ENCODE results near the gene TBC1D22A. TPM values are rescaled to one million over a fixed set of nuclear protein-coding genes. Genes with fewer than 3 reads are reported as not detected.

The TBC1D22A gene
- total and polyA plus RNA-seq, 9 of the 15 experiments (the other 6 are each of a cell fraction or from before 2014, with no cell fraction given), result 0.20 to 11.5 (median 5.2) TPM

DNA sequence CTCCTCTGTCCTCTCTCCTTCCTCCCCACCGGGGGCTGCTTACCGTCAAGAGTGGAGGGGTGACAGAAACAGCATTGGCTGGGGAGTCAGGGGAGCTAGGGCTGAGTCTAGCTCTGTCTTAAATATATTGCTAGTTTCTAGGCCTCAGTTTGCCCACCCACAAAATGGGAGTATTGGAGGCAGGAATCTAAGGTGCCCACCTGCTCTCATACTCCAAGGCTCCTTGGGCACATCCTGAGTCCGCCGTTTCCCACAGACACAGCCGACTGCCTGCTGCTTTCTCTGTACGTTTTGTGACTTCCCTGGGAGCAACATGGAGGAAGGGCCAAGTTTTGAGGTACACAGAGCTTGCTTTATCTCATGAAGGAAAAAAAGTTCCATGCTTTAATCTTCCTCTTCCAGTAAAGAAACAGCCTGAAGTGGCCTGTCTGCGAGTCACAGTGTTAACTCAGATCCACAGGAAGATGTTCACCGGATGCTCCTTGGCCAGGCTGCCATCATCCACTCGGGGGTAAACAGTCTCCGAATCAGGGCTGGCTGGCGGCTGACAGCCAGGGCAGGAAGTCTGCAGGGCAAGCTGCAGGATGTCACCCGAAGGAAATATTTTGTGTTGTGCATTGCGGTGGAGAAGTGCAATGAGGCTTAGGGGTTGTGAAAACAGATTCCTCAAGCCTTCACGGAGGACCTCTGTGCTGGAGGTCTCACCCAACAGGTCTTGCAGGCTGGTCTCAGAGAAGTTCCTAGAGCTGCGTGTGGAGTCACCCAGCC, 13.4 kb upstream of the TBC1D22A start (continued):
- no peak for TF ChIP-seq E2F1 (CRISPR knock-in tag; IDR thresholded peaks at IDR 0.05)
- no peak for TF ChIP-seq ZC3H8 (IDR thresholded peaks at IDR 0.05)
- TF ChIP-seq ZNF586 (CRISPR knock-in tag; conservative IDR thresholded peaks at IDR 0.05), result no peak

DNA sequence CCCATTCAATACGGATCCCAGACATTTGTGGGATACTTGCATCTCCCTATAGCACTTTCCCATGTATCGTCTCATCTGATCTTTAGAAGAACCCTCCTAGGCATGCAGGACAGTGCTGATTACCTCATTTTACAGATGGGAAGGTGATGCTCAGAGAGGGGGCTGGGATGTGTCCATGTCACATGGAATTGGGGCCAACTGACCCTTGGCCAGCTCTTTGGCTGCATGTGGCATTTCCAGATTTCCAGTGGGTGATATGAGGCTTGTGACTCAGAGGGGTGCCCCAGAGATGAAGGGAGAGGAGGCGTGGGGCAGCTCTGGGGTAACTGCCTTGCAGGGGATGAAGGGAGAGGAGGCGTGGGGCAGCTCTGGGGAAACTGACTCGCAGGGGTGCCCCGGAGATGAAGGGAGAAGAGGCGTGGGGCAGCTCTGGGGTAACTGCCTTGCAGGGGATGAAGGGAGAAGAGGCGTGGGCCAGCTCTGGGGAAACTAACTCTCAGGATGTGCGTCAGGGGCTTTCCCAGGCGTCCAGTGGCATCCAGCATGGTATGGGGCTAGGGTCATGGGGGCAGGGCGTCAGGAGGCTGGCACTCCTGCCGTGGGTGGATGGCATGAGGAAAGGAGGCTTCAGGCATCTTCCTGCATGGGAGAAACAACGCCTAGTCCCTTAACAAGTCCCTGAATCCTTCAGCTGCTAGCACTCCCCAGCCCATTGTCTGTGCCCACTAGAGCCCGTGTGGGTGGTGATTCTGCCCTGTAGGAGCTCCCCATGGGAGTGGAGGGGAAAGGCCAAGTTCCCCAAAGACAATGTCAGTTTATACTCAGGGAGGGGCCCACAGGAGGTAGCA, 12.5 kb upstream of the TBC1D22A start:
- Histone ChIP-seq H3K9me1 (ENCODE audit: control insufficient read depth, insufficient read depth, low read length) (no peaks in the 10 kb centered on the region), H3K4me3 (no peak overlapping the region), H3K4me1 (replicated peaks in 1 of 2; ENCODE audit: control insufficient read depth in 2 of 2, insufficient read depth in 2 of 2, low read length in 2 of 2) (peaks cover 17 to 28% of the 10 kb centered on the region in 2 experiments), H3K9me3 (replicated peaks; ENCODE audit: control insufficient read depth, insufficient read depth, low read depth, low read length) (peaks cover 1% of the 10 kb centered on the region), H3K36me3 (ENCODE audit: control insufficient read depth, insufficient read depth, low read length) (no peaks in the 10 kb centered on the region), H3K9ac (ENCODE audit: insufficient read depth in 1 of 2, low read depth in 2 of 2, low read length in 2 of 2) (no peak overlapping the region), H4K20me1 (replicated peaks; ENCODE audit: control insufficient read depth, insufficient read depth, low read length) (no peaks in the 10 kb centered on the region), H2AFZ (ENCODE audit: low read depth, low read length) (no peak overlapping the region), H3K27ac (ENCODE audit: extremely low read depth, low read depth, low read length) (no peak overlapping the region), H3K4me2 (ENCODE audit: insufficient read depth, low read length) (no peak overlapping the region), H3K27me3 (ENCODE audit: control insufficient read depth in 2 of 2, insufficient read depth in 2 of 2, low read length in 2 of 2) (peaks cover 2 to 12% of the 10 kb centered on the region in 2 experiments; a peak in 2 of 5 replicates), H3K79me2 (ENCODE audit: control insufficient read depth, insufficient read depth, low read length) (no peaks in the 10 kb centered on the region)
- intact Hi-C loops (cut with micrococcal nuclease), result no loop called here
- CTCF ChIA-PET (ENCODE audit: low intra/inter-chr PET ratio), result no interaction called here
- BruUV-seq (replicated peaks), result no TSS peak
- 30% methylated on average over 7 of the region's 14 CpGs for WGBS (ENCODE audit: insufficient coverage, low coverage, missing lambda C conversion rate)
- POLR2A ChIA-PET, result interaction anchor here (0.8 kb wide), 1 partner anchor 13 kb away, joined by 3 read pairs; the partner anchor contains the start of gene TBC1D22A
- in situ Hi-C loops (cut with MboI), result no loop called here
- no peak for ATAC-seq
- FAIRE-seq, result no peak
- no peak for DNase-seq (ENCODE audit: extremely low read depth in 1 of 4, low spot score in 3 of 4)
- TF ChIP-seq, protein P1, sequence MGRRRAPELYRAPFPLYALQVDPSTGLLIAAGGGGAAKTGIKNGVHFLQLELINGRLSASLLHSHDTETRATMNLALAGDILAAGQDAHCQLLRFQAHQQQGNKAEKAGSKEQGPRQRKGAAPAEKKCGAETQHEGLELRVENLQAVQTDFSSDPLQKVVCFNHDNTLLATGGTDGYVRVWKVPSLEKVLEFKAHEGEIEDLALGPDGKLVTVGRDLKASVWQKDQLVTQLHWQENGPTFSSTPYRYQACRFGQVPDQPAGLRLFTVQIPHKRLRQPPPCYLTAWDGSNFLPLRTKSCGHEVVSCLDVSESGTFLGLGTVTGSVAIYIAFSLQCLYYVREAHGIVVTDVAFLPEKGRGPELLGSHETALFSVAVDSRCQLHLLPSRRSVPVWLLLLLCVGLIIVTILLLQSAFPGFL (CRISPR knock-in tag; IDR thresholded peaks at IDR 0.05), result no peak
- no peak for TF ChIP-seq MECOM (CRISPR knock-in tag; IDR thresholded peaks at IDR 0.05)
- no peak for TF ChIP-seq SMARCA4 (IDR thresholded peaks at IDR 0.05)
- TF ChIP-seq, protein P2, sequence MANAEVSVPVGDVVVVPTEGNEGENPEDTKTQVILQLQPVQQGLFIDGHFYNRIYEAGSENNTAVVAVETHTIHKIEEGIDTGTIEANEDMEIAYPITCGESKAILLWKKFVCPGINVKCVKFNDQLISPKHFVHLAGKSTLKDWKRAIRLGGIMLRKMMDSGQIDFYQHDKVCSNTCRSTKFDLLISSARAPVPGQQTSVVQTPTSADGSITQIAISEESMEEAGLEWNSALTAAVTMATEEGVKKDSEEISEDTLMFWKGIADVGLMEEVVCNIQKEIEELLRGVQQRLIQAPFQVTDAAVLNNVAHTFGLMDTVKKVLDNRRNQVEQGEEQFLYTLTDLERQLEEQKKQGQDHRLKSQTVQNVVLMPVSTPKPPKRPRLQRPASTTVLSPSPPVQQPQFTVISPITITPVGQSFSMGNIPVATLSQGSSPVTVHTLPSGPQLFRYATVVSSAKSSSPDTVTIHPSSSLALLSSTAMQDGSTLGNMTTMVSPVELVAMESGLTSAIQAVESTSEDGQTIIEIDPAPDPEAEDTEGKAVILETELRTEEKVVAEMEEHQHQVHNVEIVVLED (CRISPR knock-in tag; IDR thresholded peaks at IDR 0.05), result no peak
- TF ChIP-seq ZNF263 (CRISPR knock-in tag; IDR thresholded peaks at IDR 0.05; ENCODE audit: borderline replicate concordance), result no peak
- TF ChIP-seq HMG20A (CRISPR knock-in tag; conservative IDR thresholded peaks at IDR 0.05), result no peak
- no peak for TF ChIP-seq ZNF232 (CRISPR knock-in tag; IDR thresholded peaks at IDR 0.05)
- TF ChIP-seq BACH1 (tag; IDR thresholded peaks at IDR 0.05), result no peak
- TF ChIP-seq MBD2 (IDR thresholded peaks at IDR 0.05; ENCODE audit: borderline replicate concordance, low read depth), result no peak
- TF ChIP-seq ZKSCAN1 (IDR thresholded peaks at IDR 0.05; ENCODE audit: low read depth, low read length), result no peak
- TF ChIP-seq HDAC3 (IDR thresholded peaks at IDR 0.05; ENCODE audit: borderline replicate concordance, partially characterized antibody), result no peak
- no peak for TF ChIP-seq HDGF (IDR thresholded peaks at IDR 0.05)
- no peak for TF ChIP-seq EHMT2 (IDR thresholded peaks at IDR 0.05)

Data from K562 (cell line).